Activated naive CD4-positive, alpha-beta T cell treated with anti-CD3 and anti-CD28 coated beads, Interleukin-2, amount 50 U/mL, for 72 hours (primary cell): ENCODE data around the gene STXBP5L. TPM values are rescaled to one million over a fixed set of nuclear protein-coding genes. Genes with fewer than 3 reads are reported as not detected.
"Not testable (repeated sequence)": the region's sequence is repeated elsewhere in the genome, so short reads cannot be mapped to it uniquely, and the experiment has no call there.

Source experiments
- ATAC-seq, 2 donors: fragments of 150-1000 bp; cut with Tn5 transposase; 2 replicates each; pipeline ENCODE4 v1.10.0; 2021; ENCODE audit warnings: mild to moderate bottlenecking in 2 of 2, moderate library complexity in 2 of 2
- DNase-seq, 2 donors: peaks; one replicate each; pipeline ENCODE4 v3.0.0; 2021 to 2022; ENCODE audit warnings: low spot score in 2 of 2
- H3K27ac Mint-ChIP-seq, 2 donors: one replicate each; pipeline ENCODE4 v1.8.0; 2022; ENCODE audit warnings: mild to moderate bottlenecking in 2 of 2, mixed read lengths in 2 of 2
- H3K36me3 Mint-ChIP-seq, 2 donors: one replicate each; pipeline ENCODE4 v1.8.0; 2022; ENCODE audit warnings: mixed read lengths in 2 of 2
- H3K9me3 Mint-ChIP-seq, 2 donors: one replicate each; pipeline ENCODE4 v1.8.0; 2022; ENCODE audit warnings: mixed read lengths in 2 of 2
- total RNA-seq, 2 donors: library from RNA; stranded (reverse); gene quantifications; one replicate each; pipeline ENCODE4 v1.2.3, GENCODE V29; 2022

STXBP5L gene
- total RNA-seq, 2 donors from 2014 or later: not detected

DNA sequence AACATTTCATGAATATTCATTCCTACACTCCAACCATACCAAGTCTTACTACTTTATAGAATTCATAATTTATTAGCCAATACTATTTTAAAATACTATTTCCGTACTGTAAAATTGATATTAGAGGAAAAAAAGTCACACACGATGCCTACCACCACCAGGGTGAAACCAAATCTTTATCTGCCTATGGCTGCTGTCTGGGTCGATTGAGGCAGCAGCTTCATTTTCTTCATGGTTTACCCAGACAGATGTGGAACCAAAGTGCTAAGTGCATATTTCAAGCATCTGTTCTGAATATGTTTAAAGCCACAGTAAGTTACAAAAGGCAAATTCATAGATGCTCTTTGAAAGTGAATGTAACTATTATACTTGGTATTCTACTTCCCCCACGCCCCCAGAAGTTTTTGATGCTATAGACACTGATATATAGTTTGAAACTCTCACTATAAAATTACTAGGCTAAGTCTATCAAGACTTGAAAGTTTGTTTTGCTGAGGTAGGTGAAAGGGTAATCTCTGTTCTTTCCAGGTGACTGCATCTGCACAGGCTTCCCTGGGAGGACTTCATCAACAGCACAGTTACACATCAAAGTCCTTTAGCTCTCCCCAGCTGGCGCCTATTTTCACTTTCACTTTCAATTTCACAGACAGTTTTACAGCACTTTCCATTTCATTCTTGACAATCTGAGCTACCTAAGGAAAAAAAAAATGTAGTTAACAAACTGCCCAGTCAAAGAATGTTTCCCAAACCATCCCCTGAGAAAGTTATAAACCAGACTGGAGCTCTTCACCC is 523.9 kb downstream of the STXBP5L start:
- peaks cover 6 to 55% of the 10 kb centered on the region in 2 donors for H3K36me3 Mint-ChIP-seq

DNA sequence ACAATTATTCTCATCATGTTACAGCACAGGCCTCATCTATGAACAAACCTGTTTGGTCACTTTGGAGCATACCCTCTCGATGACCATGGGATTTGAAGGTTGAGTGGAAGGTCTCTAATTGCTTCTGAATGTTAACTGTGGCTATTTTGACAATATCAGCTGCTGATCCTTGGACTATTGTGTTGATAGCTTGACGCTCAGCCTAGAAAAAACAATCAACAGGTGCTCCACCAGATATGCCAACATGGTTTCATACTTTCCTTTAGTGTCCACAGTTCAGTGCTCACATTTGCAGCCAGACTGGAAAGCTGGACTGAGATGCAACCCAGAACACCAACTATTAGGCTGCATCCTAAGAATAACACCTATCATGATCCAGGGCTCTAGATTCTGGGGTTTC is 528.1 kb downstream of the STXBP5L start:
- Mint-ChIP-seq H3K9me3 (no peaks in the 10 kb centered on the region), H3K36me3 (peaks cover 0 to 41% of the 10 kb centered on the region in 2 donors), H3K27ac (no peak overlapping the region)
- no peak for DNase-seq
- ATAC-seq: no peak

More for the DNA sequence above, 523.9 kb downstream of the STXBP5L start:
- Mint-ChIP-seq H3K9me3 (no peaks in the 10 kb centered on the region), H3K27ac (peak overlapping the region in 1 of 2 donors; percentile 37)
- ATAC-seq: peak; percentile 91 to 96
- peak in 1 of 2 donors; percentile 21 for DNase-seq

- no peak for ATAC-seq
- Mint-ChIP-seq H3K27ac (no peak overlapping the region), H3K36me3 (peaks cover 0 to 40% of the 10 kb centered on the region in 2 donors), H3K9me3 (no peaks in the 10 kb centered on the region)
- no peak for DNase-seq
These were observed 528.6 kb downstream of the STXBP5L start for GRCh38 chr3:121436641-121437040.

DNA sequence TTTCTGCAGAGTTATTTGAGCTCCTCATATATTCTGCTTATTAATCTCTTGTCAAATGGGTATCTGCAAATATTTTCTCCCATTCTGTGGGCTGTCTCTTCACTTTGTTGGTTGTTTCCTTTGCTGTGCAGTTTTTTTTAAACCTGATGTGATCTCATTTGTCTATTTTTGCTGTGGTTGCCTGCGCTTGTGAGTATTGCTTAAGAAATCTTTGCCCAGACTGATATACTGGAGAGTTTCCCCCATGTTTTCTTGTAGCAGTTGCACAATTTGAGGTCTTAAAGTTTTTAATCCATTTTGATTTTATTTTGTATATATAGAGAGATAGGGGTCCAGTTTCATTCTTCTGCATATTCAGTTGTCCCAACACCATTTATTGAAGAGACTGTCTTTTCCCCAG is 535.5 kb downstream of the STXBP5L start:
- Mint-ChIP-seq H3K27ac (no peak overlapping the region), H3K36me3 (peaks cover 0 to 39% of the 10 kb centered on the region in 2 donors), H3K9me3 (no peaks in the 10 kb centered on the region)
- no peak for DNase-seq
- ATAC-seq: no peak

GRCh38 chr3:121451752-121452151 is 543.7 kb downstream of the STXBP5L start:
- ATAC-seq, DNase-seq, H3K9me3 Mint-ChIP-seq, H3K27ac Mint-ChIP-seq: not testable (repeated sequence)
- peaks cover 8 to 50% of the 10 kb centered on the region in 2 donors for H3K36me3 Mint-ChIP-seq

DNA sequence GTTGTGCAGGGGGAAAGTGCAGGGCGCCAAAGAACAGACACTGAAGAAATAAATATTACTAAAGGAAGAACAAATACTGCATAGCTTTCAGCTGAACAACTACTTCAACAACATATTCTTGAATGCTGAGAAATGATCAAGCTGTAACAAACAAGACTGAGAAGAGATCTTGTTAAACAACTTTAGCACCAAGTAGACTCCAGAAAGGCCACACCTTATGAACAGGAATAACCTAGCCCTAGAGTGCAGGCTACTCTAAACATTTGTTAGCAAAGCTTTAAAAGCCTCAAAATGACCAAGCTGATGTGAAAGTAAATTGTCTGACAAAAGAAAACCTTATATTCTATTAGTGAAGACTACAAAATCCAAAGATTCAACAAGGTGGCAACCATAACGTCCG is 554.6 kb downstream of the STXBP5L start:
- Mint-ChIP-seq H3K9me3 (no peaks in the 10 kb centered on the region), H3K27ac (no peak overlapping the region), H3K36me3 (peaks cover 16 to 74% of the 10 kb centered on the region in 2 donors)
- DNase-seq (no peak), ATAC-seq (no peak)

GRCh38 chr3:121463745-121464144 is 555.7 kb downstream of the STXBP5L start:
- Mint-ChIP-seq H3K36me3 (peaks cover 16 to 70% of the 10 kb centered on the region in 2 donors), H3K9me3 (no peaks in the 10 kb centered on the region)
- no peak for DNase-seq

GRCh38 chr3:121467085-121467484 is 559.1 kb downstream of the STXBP5L start:
- Mint-ChIP-seq H3K9me3 (no peaks in the 10 kb centered on the region), H3K27ac (peak overlapping the region in 1 of 2 donors; percentile 31), H3K36me3 (peaks cover 11 to 49% of the 10 kb centered on the region in 2 donors)
- ATAC-seq: no peak
- no peak for DNase-seq

More at GRCh38 chr3:121463745-121464144, 555.7 kb downstream of the STXBP5L start:
- H3K27ac Mint-ChIP-seq: no peak overlapping the region
- ATAC-seq: no peak

DNA sequence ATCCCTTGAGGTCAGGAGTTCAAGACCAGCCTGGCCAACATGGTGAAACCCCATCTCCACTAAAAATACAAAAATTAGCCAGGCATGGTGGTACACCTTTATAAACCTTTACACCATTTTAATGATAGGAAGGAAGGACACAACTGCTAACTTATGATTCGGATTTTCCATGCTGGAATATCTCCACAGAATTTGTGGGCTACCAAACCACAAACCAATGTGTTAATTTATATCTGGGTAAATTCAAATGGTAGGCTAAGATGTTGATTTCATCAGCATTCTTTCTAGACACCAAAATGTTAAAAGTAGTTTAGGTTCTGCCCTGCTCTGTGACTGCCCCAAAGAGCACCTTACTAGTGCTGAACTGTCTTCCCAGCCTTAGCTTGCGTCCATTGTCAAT is 565.0 kb downstream of the STXBP5L start:
- ATAC-seq (no peak), DNase-seq (no peak)
- H3K27ac Mint-ChIP-seq: no peak overlapping the region
- peaks cover 0 to 47% of the 10 kb centered on the region in 2 donors for H3K36me3 Mint-ChIP-seq
- no peaks in the 10 kb centered on the region for H3K9me3 Mint-ChIP-seq

Other genes starting within 250 kb of the STXBP5L start
- under 1 TPM; 0.62 to 0.87 TPM for gene HGD, start 226.0 kb upstream of the STXBP5L start, total RNA-seq
- gene RABL3, start 165.7 kb upstream of the STXBP5L start, total RNA-seq: 10 to 100 TPM; 24.5 to 53.4 TPM
- gene GTF2E1, start 165.5 kb upstream of the STXBP5L start, total RNA-seq: 10 to 100 TPM; 11.9 to 20.7 TPM